SH-SY5Y (cell line): Measurements from ENCODE around the gene C11orf16.

Experiments
- GATA2 ChIP-seq: IDR thresholded peaks from 2 replicates; pipeline ENCODE4 v1.6.1; 2011; ENCODE audit warnings: mild to moderate bottlenecking, low read depth, low read length
- GATA3 ChIP-seq: IDR thresholded peaks from 2 replicates; pipeline ENCODE4 v1.6.1; 2011; ENCODE audit warnings: low read depth, mild to moderate bottlenecking, low read length, moderate library complexity

- no peak for TF ChIP-seq GATA2
- TF ChIP-seq GATA3: no peak
Observed at GRCh38 chr11:8878771-8879170, 54.0 kb downstream of the C11orf16 start.
